ACHN (cell line): Measurements from ENCODE around the gene RFC3.
"Not testable (repeated sequence)": the region's sequence is repeated elsewhere in the genome, so short reads cannot be mapped to it uniquely, and the experiment has no call there.

Source experiments
- DNase-seq: peaks from one replicate; pipeline ENCODE4 v3.0.0-alpha.2; 2015
- in situ Hi-C: cut with HindIII; loops from 2 replicates; pipeline ENCODE4 v1.10.0; 2017; ENCODE audit warnings: low sequenced_read_pairs, low pct_ligation_motif_present, low pct_unique_long_range_greater_than_20kb

The RFC3 gene

GRCh38 chr13:33799950-33800592 is 17.9 kb upstream of the RFC3 start:
- in situ Hi-C loops, result no loop called here
- DNase-seq, result peak; percentile 40

- no peak for DNase-seq
- in situ Hi-C loops, result no loop called here
Measured at GRCh38 chr13:33800646-33801186, 17.2 kb upstream of the RFC3 start.

- in situ Hi-C loops, result no loop called here
- DNase-seq, result no peak
Measured at GRCh38 chr13:33806470-33807248, 11.3 kb upstream of the RFC3 start.

DNA sequence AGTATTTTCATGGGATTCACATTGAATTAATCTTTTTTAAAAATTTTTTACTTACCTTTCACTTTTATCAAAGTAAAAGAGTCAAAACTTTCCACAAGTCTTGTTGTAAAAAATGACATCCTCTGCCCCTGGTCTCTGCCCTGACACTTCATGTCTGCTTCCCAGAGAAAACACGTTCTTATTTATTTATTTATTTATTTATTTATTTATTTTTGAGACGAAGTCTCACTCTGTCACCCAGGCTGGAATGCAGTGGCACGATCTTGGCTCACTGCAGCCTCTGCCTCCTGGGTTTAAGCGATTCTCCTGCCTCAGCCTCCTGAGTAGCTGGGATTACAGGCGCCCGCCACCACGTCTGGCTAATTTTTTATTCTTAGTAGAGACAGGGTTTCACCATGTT is 5.1 kb upstream of the RFC3 start:
- in situ Hi-C loops, DNase-seq: not testable (repeated sequence)

GRCh38 chr13:33815011-33815550 is 2.9 kb upstream of the RFC3 start:
- in situ Hi-C loops, result no loop called here
- no peak for DNase-seq

DNA sequence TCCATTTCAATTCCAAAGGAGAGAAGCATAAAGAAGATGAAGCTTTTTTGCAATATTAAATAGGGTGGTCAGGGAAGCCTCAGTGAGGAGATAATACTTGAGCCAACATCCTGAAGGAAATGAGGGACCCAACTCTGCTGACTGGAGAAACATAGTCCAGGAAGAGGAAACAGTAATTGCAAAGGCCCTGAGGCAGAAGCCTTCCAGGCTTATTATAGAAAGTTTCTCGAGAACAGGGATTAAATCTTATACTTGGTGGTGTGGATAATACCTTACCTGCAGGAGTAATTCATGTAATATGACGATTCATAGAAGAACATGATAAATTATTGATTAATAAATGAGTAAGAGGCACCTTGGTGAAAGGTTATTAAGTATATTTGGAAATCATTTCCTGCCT is 1.0 kb upstream of the RFC3 start:
- DNase-seq, result no peak
- in situ Hi-C loops, result no loop called here

DNA sequence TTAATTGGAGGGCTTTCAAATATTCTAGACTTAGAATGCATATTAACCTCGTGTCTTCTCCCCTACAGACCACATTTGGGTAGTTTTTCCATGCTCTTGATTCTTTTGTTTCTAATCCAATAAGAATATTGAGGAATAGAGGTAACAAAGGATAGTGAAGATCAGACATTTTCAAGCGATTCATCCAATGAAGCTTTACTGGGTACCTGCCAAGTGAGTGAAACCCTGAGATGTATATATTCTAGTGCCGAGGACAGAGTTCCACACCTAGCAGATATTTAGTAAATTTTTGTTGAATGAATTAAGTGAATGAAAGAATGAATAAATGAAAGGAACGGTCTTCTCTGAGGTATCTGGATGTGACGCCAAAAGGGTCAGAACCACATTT is 442 bp upstream of the RFC3 start:
- in situ Hi-C loops, result no loop called here
- peak; percentile 7 for DNase-seq

GRCh38 chr13:33825083-33825482 is 7.1 kb downstream of the RFC3 start:
- no peak for DNase-seq
- in situ Hi-C loops, result no loop called here

- in situ Hi-C loops, result no loop called here
Measured at GRCh38 chr13:33827139-33827538, 9.2 kb downstream of the RFC3 start.

GRCh38 chr13:33828431-33829129 is 10.6 kb downstream of the RFC3 start:
- in situ Hi-C loops, result no loop called here
- no peak for DNase-seq

More at GRCh38 chr13:33827139-33827538, 9.2 kb downstream of the RFC3 start:
- DNase-seq, result no peak

- in situ Hi-C loops, result no loop called here
- DNase-seq, result no peak
Measured at GRCh38 chr13:33832872-33833271, 14.9 kb downstream of the RFC3 start.

DNA sequence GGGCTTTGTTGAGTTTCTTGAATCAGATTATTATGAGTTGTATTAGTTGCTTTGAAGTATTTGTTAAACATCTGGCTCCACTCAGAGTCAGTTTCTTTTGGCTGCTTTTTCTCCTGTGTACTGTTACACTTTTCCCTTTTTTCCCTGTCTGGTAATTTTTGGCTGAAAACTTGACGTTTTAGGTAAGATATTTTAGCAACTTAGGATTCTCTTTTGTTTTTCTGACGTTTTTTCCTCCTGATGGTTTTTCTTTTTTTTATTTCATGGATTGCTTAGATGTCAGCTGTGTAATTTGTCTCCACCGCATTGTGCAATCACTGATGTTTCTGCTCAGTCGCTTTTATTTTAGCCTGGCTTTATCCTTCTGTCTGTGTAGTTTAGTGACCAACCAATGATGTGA is 20.7 kb downstream of the RFC3 start:
- in situ Hi-C loops, result no loop called here
- no peak for DNase-seq

- in situ Hi-C loops, result no loop called here
Measured at GRCh38 chr13:33840402-33840801, 22.5 kb downstream of the RFC3 start.

DNA sequence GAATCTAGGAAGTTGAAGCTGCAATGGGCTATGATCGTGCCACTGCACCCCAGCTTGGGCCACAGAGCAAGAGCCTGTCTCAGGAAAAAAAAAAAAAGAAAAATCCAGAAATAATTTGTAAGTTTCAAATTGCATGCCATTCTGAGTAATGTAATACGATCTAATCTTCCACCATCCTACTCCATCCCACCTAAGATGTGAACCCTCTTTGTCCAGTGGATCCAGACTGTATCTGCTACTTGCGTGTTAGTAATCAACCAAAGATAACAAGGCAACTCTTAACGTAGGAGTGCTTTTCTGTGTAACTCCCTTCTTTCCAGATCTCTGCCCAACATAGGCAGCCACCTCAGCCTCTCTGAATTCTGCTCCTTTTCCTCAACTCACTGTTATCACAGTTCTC is 24.3 kb downstream of the RFC3 start:
- in situ Hi-C loops, result no loop called here
- no peak for DNase-seq

More at GRCh38 chr13:33840402-33840801, 22.5 kb downstream of the RFC3 start:
- no peak for DNase-seq

DNA sequence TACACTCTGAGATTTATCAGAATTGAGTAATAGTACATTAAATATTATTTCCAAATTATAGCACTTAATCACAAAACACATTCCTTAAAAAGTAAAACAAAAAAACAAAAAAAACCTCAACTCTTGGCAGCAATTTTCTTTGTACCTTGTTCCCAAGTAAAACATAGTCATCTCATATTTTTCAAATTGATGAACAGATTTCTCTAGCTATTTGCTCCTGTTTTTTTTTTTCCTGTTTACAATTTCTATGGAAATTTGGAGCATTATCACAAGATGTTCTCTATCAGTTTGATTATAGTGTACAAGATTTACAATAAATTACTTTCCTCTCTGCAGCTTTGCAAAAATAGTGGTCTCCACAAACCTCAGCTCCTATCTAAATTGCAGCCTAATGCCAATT is 25.0 kb downstream of the RFC3 start:
- DNase-seq, result no peak
- in situ Hi-C loops, result no loop called here

- in situ Hi-C loops, result no loop called here
- no peak for DNase-seq
Measured at GRCh38 chr13:33845572-33846302, 27.8 kb downstream of the RFC3 start.

DNA sequence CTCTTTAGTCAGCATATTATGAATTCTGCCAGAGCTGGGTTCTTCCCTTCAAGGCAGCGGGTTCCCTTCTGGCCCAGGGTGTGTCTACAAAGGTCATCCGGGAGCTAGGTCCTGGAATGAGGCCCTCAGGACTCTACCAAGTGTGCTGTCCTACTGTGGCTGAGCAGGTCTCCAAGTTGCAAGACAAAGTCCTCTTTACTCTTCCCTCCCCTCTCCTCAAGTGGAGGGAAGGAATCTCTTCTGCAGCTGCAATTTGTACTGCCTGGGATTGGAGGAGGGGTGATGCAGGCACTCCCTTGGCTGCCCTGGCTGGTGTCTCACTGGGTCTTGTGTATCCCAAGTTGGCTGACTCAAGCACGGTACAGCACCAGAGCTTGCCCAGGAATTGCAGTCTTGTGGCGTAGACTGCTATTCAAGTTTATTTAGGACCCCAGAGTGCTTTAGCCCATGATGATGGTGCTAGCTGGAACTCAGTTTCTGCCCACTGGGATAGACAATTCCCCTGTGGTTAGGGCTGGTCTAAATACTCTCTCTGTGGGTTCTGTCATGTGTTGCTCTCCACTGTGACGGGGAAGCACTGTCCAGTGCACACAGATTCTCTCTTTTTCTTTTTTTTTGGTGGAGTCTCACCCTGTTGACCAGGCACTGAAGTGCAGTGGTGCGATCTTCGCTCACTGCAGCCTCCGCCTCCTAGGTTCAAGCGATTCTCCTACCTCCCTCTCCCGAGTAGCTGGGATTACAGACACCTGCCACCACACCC is 28.5 kb downstream of the RFC3 start:
- DNase-seq, result no peak
- in situ Hi-C loops, result no loop called here

- in situ Hi-C loops, result no loop called here
- DNase-seq, result no peak
Measured at GRCh38 chr13:33849211-33849610, 31.3 kb downstream of the RFC3 start.
